GM12878 (cell line): ENCODE measurements around the gene ANKRD36C.
"Not testable (repeated sequence)": the region's sequence is repeated elsewhere in the genome, so short reads cannot be mapped to it uniquely, and the experiment has no call there.

ENCODE experiments used
- CBFB ChIP-seq: IDR thresholded peaks from 2 replicates; pipeline ENCODE4 v1.6.1; 2016; ENCODE audit warnings: antibody characterized with exemption, low read depth
- CTCF ChIP-seq, 3 experiments: IDR thresholded peaks in 2 of 3; conservative IDR thresholded peaks in 1 of 3; 2 replicates each; pipeline ENCODE4 v1.5.1; 2011; ENCODE audit warnings: low read depth in 3 of 3, low read length in 3 of 3, mild to moderate bottlenecking in 3 of 3, control low read depth in 2 of 3, moderate library complexity in 2 of 3, inconsistent platforms in 1 of 3, mixed read lengths in 1 of 3; ENCODE audit not compliant: control insufficient read depth in 2 of 3, insufficient read depth in 1 of 3; ENCODE audit errors: extremely low read depth in 1 of 3
- KDM1A ChIP-seq: fragments of 200-600 bp; sonication (generic); IDR thresholded peaks from 2 replicates; pipeline ENCODE4 v1.6.1; 2016; ENCODE audit warnings: borderline replicate concordance
- MXI1 ChIP-seq: fragments of 150-350 bp; IDR thresholded peaks from 2 replicates; pipeline ENCODE4 v1.6.1; 2011; ENCODE audit warnings: low read depth, mild to moderate bottlenecking, inconsistent platforms, low read length, improper control_type of control experiment
- RBBP5 ChIP-seq: fragments of 200-600 bp; sonication (generic); conservative IDR thresholded peaks from 2 replicates; pipeline ENCODE4 v1.6.1; 2016
- RCOR1 ChIP-seq: conservative IDR thresholded peaks from 2 replicates; pipeline ENCODE4 v1.6.1; 2012; ENCODE audit warnings: low read depth, low read length, improper control_type of control experiment
- SIX5 ChIP-seq: IDR thresholded peaks from 2 replicates; pipeline ENCODE4 v1.6.1; 2011; ENCODE audit warnings: mild to moderate bottlenecking, low read depth, low read length, moderate library complexity; ENCODE audit not compliant: severe bottlenecking
- SUZ12 ChIP-seq: fragments of 200-600 bp; sonication (generic); IDR thresholded peaks from one replicate; pipeline ENCODE4 v1.6.1; 2018; ENCODE audit warnings: antibody characterized with exemption, mild to moderate bottlenecking; ENCODE audit not compliant: unreplicated experiment
- TAF1 ChIP-seq: IDR thresholded peaks from 2 replicates; pipeline ENCODE4 v1.6.1; 2011; ENCODE audit warnings: mild to moderate bottlenecking, low read depth, low read length, borderline replicate concordance
- USF1 ChIP-seq: IDR thresholded peaks from 2 replicates; pipeline ENCODE4 v1.6.1; 2011; ENCODE audit warnings: borderline replicate concordance, low read depth, mild to moderate bottlenecking, moderate library complexity, mixed read lengths, low read length; ENCODE audit not compliant: insufficient read depth; ENCODE audit errors: extremely low read length

GRCh38 chr2:95894443-95894842, 97.2 kb downstream of the ANKRD36C start:
- not testable (repeated sequence) for TF ChIP-seq CTCF (IDR thresholded peaks at IDR 0.05 in 2 of 3, conservative IDR thresholded peaks at IDR 0.05 in 1 of 3; ENCODE audit: control insufficient read depth in 2 of 3, extremely low read depth in 1 of 3, insufficient read depth in 1 of 3, low read depth in 3 of 3, low read length in 3 of 3); RCOR1; USF1; SUZ12; SIX5; RBBP5; MXI1; TAF1; CBFB; KDM1A
